Measurements from ENCODE around the gene SYT17. TPM values are rescaled to one million over a fixed set of nuclear protein-coding genes. Genes with fewer than 3 reads are reported as not detected.

SYT17 gene
- total and polyA plus RNA-seq, 8 donors = 2.9 to 37.1 (median 10.7) TPM

DNA sequence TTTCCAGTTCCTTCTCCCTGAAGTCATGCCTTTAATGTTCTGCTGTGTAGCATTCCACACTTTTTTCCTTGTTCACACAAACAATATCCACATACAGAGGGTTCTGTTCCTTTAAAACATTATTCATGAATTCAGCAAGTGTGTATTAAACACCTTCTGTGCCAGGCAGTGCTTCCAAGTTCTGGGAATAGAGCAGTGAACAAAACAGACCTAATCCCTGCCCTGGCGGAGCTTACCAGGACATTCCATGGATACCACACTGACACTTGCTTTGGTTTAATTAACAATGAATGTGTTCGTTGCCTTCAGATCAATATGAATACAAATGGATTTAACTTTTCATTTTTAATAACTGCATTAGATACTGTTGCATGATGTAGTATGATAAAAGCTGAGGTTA, 59.6 kb downstream of the SYT17 start:
- peak in 1 of 2 donors; percentile 28 for DNase-seq
- Histone ChIP-seq H3K27me3 (no peaks in the 10 kb centered on the region), H3K4me3 (no peak overlapping the region), H3K4me1 (peaks cover 0 to 34% (median 0%) of the 10 kb centered on the region in 4 donors), H3K27ac (peak overlapping the region in 2 of 5 donors; percentile 61 to 66), H3K9me3 (peaks cover 0 to 5% (median 2%) of the 10 kb centered on the region in 4 donors), H3K36me3 (peaks cover 4 to 36% (median 20%) of the 10 kb centered on the region in 4 donors)
- peak; percentile 9 to 68 (median 61) for TF ChIP-seq POLR2AphosphoS5 (IDR thresholded peaks at IDR 0.05)
- TF ChIP-seq EP300 (IDR thresholded peaks at IDR 0.05) = no peak
- TF ChIP-seq POLR2A (IDR thresholded peaks at IDR 0.05) = no peak
- TF ChIP-seq, protein P1, sequence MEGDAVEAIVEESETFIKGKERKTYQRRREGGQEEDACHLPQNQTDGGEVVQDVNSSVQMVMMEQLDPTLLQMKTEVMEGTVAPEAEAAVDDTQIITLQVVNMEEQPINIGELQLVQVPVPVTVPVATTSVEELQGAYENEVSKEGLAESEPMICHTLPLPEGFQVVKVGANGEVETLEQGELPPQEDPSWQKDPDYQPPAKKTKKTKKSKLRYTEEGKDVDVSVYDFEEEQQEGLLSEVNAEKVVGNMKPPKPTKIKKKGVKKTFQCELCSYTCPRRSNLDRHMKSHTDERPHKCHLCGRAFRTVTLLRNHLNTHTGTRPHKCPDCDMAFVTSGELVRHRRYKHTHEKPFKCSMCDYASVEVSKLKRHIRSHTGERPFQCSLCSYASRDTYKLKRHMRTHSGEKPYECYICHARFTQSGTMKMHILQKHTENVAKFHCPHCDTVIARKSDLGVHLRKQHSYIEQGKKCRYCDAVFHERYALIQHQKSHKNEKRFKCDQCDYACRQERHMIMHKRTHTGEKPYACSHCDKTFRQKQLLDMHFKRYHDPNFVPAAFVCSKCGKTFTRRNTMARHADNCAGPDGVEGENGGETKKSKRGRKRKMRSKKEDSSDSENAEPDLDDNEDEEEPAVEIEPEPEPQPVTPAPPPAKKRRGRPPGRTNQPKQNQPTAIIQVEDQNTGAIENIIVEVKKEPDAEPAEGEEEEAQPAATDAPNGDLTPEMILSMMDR (IDR thresholded peaks at IDR 0.05) = no peak
- intact Hi-C loops (cut with DNase I; ENCODE audit: low total_unique reads) = no loop called here
- 57 to 66% (median 61%) methylated on average over 2 of the region's 2 CpGs for WGBS, 5 donors

DNA sequence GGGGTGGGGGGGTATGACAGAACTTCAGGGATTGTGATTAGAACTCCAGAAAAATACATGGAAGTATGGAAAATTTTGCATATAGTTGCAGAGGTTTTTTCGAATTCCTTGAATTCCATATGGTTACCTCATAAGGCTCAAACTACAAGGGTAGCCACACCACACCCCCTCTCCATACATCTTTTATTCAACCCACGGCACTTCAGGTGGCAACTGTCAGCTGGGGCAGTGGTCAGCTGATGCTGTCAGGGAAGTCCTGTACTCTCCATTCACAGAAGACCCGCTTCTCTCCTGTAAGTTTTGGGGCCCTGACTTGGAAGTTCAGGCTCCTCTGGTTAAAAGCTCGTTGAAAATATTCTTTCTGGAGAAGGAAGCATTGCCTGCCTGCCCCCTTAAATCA, 60.0 kb downstream of the SYT17 start:
- Histone ChIP-seq H3K4me3 (no peak overlapping the region), H3K4me1 (peaks cover 0 to 34% (median 0%) of the 10 kb centered on the region in 4 donors), H3K9me3 (peaks cover 0 to 5% (median 2%) of the 10 kb centered on the region in 4 donors), H3K27me3 (no peaks in the 10 kb centered on the region), H3K27ac (peak overlapping the region in 2 of 5 donors; percentile 61 to 66), H3K36me3 (peaks cover 4 to 36% (median 20%) of the 10 kb centered on the region in 4 donors)
- WGBS, 5 donors = 64 to 84% (median 81%) methylated on average over 4 of the region's 4 CpGs
- TF ChIP-seq POLR2AphosphoS5 (IDR thresholded peaks at IDR 0.05) = no peak
- TF ChIP-seq POLR2A (IDR thresholded peaks at IDR 0.05) = no peak
- TF ChIP-seq, protein P1 (IDR thresholded peaks at IDR 0.05) = no peak
- TF ChIP-seq EP300 (IDR thresholded peaks at IDR 0.05) = no peak
- intact Hi-C loops (cut with DNase I; ENCODE audit: low total_unique reads) = no loop called here
- DNase-seq = no peak

DNA sequence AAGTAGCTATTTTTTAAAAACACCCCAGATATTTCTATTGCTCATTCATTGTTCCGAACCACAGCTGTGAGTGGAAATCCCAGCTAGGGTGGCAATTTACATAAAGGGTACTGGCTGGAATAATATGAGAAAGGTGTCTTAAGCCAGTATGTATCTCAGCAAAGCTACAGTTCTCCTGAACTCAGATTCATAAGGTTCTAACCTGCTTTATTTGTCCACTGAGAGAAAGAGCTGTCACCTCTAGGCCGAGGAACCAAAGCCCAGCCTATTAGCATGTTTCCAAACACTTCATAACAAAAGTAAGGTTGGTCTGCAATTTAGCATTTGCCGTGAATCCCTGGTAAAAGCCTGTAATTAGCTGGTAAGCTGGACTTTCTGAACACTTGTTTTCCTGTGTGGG, 60.5 kb downstream of the SYT17 start:
- Histone ChIP-seq H3K9me3 (peaks cover 0 to 5% (median 2%) of the 10 kb centered on the region in 4 donors), H3K27me3 (no peaks in the 10 kb centered on the region), H3K4me1 (peaks cover 0 to 31% (median 0%) of the 10 kb centered on the region in 4 donors), H3K36me3 (peaks cover 4 to 36% (median 20%) of the 10 kb centered on the region in 4 donors), H3K27ac (peak overlapping the region in 2 of 5 donors; percentile 61 to 66), H3K4me3 (no peak overlapping the region)
- 73 to 92% (median 84%) methylated on average over 3 of the region's 3 CpGs for WGBS, 5 donors
- no peak for DNase-seq
- intact Hi-C loops (cut with DNase I; ENCODE audit: low total_unique reads) = no loop called here
- TF ChIP-seq, protein P1 (IDR thresholded peaks at IDR 0.05) = no peak
- no peak for TF ChIP-seq EP300 (IDR thresholded peaks at IDR 0.05)
- no peak for TF ChIP-seq POLR2AphosphoS5 (IDR thresholded peaks at IDR 0.05)
- TF ChIP-seq POLR2A (IDR thresholded peaks at IDR 0.05) = no peak

DNA sequence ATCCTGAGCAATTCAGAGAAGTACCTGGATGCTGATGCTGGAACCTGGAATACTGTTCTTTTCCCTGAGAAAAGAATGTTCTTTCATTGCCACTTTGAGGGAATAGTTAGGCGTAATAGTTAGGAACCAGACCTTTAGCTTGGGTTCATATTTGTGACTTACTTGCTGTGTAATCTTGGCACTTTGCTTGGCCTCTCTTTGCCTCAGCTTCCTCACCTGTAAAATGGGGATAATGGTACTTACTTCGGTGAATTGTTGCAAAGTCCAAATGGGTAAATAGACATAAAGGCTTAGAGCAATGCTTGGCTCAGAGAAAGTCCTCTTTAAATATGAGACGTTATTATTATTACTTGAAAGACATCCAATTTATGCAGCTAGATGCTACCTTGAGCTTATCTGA, 62.5 kb downstream of the SYT17 start:
- 77 to 92% (median 90%) methylated on average over 3 of the region's 3 CpGs for WGBS, 5 donors
- TF ChIP-seq, protein P1 (IDR thresholded peaks at IDR 0.05) = no peak
- TF ChIP-seq EP300 (IDR thresholded peaks at IDR 0.05) (no peak), POLR2AphosphoS5 (IDR thresholded peaks at IDR 0.05) (no peak), POLR2A (IDR thresholded peaks at IDR 0.05) (no peak)
- no peak for DNase-seq
- intact Hi-C loops (cut with DNase I; ENCODE audit: low total_unique reads) = no loop called here
- Histone ChIP-seq H3K9me3 (peaks cover 0 to 11% (median 10%) of the 10 kb centered on the region in 4 donors), H3K27ac (no peak overlapping the region), H3K27me3 (no peaks in the 10 kb centered on the region), H3K4me3 (no peak overlapping the region), H3K4me1 (peaks cover 0 to 29% (median 0%) of the 10 kb centered on the region in 4 donors), H3K36me3 (peaks cover 0 to 27% (median 16%) of the 10 kb centered on the region in 4 donors)
